ENCODE measurements around the gene C11orf21. TPM values are rescaled to one million over a fixed set of nuclear protein-coding genes. Genes with fewer than 3 reads are reported as not detected.

Gene C11orf21
- total and polyA plus RNA-seq, 12 donors: 0.04 to 2.1 (median 0.37) TPM

DNA sequence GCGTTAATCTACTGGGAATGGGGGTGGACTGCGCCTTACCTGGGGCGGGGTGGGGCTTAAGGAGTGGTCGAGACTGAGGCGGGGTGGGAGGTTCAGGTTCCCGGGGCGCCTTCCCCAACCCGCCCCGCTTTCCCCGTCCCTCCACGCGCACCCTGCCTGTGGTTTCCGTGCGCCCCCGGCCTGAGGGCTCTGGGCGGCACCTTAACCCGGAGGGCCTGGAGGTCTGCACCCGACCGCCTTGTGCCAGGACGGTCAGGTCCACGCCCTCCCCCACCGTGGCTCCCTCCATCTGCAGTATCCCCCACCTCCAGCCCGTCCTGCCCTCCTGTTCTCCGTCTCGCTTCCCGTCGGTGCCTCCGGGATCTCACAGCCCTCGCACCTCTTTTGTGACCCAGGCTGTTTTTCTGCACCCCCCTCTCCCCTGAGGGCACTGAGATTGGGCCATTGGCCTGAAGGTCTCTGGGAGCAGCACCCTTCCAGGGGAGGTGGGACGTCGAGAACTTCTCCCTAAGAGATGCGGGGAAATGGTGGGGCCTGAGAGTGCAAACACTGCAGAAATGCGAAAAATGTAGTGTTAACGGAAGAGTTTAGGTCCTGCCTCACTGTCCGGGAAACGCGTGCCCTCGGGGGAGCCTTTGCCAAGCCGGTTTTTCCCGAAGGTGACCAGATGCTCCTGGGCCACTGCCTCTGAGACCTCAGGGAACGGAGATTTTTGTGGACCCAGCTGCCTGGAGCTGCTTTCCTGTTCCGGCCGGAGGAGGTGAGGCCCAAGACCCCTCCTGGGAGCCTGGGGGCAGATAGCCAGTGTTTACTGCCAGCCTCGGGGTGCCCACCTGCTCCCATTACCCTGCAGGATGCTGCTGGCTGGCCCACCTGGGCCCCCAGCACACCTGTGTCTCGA lies 30.1 kb downstream of the C11orf21 start:
- Histone ChIP-seq H3K4me1 (replicated peaks in 1 of 2) (peaks cover 0 to 14% of the 10 kb centered on the region in 2 donors), H3K27me3 (peaks cover 38% of the 10 kb centered on the region), H3K36me3 (replicated peaks in 1 of 2) (no peaks in the 10 kb centered on the region), H3K4me3 (no peak overlapping the region), H3K27ac (no peak overlapping the region), H3K9me3 (replicated peaks in 1 of 3) (no peaks in the 10 kb centered on the region)
- no peak for TF ChIP-seq POLR2A (IDR thresholded peaks at IDR 0.05)
- TF ChIP-seq, protein P1, sequence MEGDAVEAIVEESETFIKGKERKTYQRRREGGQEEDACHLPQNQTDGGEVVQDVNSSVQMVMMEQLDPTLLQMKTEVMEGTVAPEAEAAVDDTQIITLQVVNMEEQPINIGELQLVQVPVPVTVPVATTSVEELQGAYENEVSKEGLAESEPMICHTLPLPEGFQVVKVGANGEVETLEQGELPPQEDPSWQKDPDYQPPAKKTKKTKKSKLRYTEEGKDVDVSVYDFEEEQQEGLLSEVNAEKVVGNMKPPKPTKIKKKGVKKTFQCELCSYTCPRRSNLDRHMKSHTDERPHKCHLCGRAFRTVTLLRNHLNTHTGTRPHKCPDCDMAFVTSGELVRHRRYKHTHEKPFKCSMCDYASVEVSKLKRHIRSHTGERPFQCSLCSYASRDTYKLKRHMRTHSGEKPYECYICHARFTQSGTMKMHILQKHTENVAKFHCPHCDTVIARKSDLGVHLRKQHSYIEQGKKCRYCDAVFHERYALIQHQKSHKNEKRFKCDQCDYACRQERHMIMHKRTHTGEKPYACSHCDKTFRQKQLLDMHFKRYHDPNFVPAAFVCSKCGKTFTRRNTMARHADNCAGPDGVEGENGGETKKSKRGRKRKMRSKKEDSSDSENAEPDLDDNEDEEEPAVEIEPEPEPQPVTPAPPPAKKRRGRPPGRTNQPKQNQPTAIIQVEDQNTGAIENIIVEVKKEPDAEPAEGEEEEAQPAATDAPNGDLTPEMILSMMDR (IDR thresholded peaks at IDR 0.05): no peak
- 26 to 53% (median 30%) methylated on average over 18 to 45 of the region's 45 CpGs for WGBS, 4 donors
- DNase-seq: peak in 1 of 7 donors; percentile 31
- intact Hi-C loops (cut with DNase I): no loop called here

DNA sequence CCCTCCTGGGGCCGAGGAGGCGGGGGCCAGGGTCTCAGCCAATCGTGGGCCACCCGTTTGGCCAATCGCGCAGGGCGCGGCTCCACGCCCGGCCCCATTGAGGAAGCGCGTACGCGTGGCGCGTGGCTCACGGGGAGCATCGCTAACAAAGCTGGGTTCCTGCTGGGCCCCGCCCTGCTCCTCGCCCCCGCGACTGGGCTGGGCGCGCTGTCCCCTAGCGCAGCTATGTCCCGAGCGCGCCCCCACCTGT lies 30.7 kb downstream of the C11orf21 start:
- Histone ChIP-seq H3K9me3 (replicated peaks in 1 of 3) (no peaks in the 10 kb centered on the region), H3K27me3 (peaks cover 38% of the 10 kb centered on the region), H3K36me3 (replicated peaks in 1 of 2) (no peaks in the 10 kb centered on the region), H3K27ac (no peak overlapping the region), H3K4me1 (replicated peaks in 1 of 2) (peaks cover 0 to 14% of the 10 kb centered on the region in 2 donors), H3K4me3 (no peak overlapping the region)
- peak in 2 of 7 donors; percentile 41 to 49 for DNase-seq
- intact Hi-C loops (cut with DNase I): no loop called here
- TF ChIP-seq, protein P1 (IDR thresholded peaks at IDR 0.05): no peak
- no peak for TF ChIP-seq POLR2A (IDR thresholded peaks at IDR 0.05)
- WGBS, 4 donors: 0 to 3% (median 2%) methylated on average over 9 to 28 of the region's 28 CpGs

DNA sequence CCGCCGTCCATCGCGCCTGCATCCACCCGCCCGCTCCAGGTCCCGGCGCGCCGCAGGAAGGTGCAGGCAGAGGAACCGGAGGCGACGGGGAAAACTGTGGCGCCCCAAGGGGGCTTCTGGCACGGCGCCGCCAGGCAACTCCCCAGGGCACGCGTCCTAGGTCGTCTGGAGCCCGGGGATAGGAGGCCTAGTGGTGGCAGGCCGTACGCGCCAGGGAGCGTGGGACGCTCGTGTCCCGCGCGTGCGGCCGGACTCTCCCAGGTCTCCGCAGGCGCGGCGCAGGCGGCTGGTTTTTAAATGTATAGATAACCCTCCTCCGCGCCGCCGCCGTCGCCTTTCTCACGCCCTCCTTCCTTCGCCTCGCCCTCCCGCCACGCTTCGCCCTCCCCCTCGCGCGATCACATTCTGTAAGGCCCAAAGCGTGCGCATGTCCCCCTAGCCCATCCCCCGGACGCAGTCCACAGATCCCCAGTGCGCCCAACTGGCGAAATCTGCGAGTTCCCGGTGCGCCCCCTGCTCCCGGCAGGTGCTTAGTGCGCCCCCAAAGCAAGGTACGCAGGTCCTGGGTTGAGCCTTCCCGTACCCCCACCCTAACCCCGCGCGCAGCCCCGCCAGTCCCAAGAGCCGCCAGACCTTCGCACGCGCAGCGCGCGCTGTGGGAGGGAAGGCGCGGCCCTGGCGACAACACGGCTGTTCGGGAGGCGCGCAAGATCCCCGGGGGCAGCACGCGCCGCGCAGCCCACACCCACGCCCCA lies 31.2 kb downstream of the C11orf21 start, which contains the start of gene ASCL2:
ASCL2 (minus strand) TSS at position 267 of the 755 bp plus-strand sequence; CDS start at position 11, 256 bp downstream.
- DNase-seq: peak in 2 of 7 donors; percentile 13 to 35
- intact Hi-C loops (cut with DNase I): no loop called here
- peaks cover 0 to 14% of the 10 kb centered on the region in 2 donors for H3K4me1 ChIP-seq (replicated peaks in 1 of 2)
- peaks cover 38% of the 10 kb centered on the region for H3K27me3 ChIP-seq
- H3K9me3 ChIP-seq (replicated peaks in 1 of 3): no peaks in the 10 kb centered on the region
- TF ChIP-seq, protein P1 (IDR thresholded peaks at IDR 0.05): no peak
- no peak for TF ChIP-seq POLR2A (IDR thresholded peaks at IDR 0.05)
- peak within 1 kb of the TSS in 2 of 5 donors; percentile 47 to 81 for H3K27ac ChIP-seq
- H3K4me3 ChIP-seq: peak within 1 kb of the TSS in 1 of 4 donors; percentile 56
- 2 to 10% (median 2%) methylated on average over 2 to 89 of the region's 89 CpGs; no CpG with 5 or more reads in 1 of the 4 donors for WGBS, 4 donors
- H3K36me3 ChIP-seq (replicated peaks in 1 of 2): no peaks in the 10 kb centered on the region

All from adrenal gland (tissue), 12 donors.